Kidney epithelial cell (primary cell): Measurements from ENCODE around the gene LYRM1. TPM values are rescaled to one million over a fixed set of nuclear protein-coding genes. Genes with fewer than 3 reads are reported as not detected.

ENCODE experiments used
- DNase-seq: peaks from one replicate; pipeline ENCODE4 v3.0.0-alpha.2; 2010; ENCODE audit warnings: low read depth
- H3K27me3 ChIP-seq: 2 replicates; pipeline ENCODE4 v1.6.0; 2011; ENCODE audit warnings: low read length; ENCODE audit not compliant: control insufficient read depth, insufficient read depth
- H3K36me3 ChIP-seq: 2 replicates; pipeline ENCODE4 v1.5.1; 2011; ENCODE audit warnings: low read length; ENCODE audit not compliant: control insufficient read depth, insufficient read depth
- H3K4me3 ChIP-seq: 2 replicates; pipeline ENCODE4 v1.5.1; 2011; ENCODE audit warnings: low read depth, mild to moderate bottlenecking, control low read depth, low read length
- total RNA-seq: library from RNA; depleted of rRNA; stranded (reverse); fragments of >200 nt; gene quantifications from 2 replicates; pipeline ENCODE4 v1.2.3, GENCODE V29; 2015
- TF ChIP-seq, protein P1 (sequence below): IDR thresholded peaks from 2 replicates; pipeline ENCODE4 v1.5.1; 2011; ENCODE audit warnings: mild to moderate bottlenecking, moderate library complexity, low read length, control low read depth, inconsistent platforms; ENCODE audit not compliant: insufficient read depth, poor library complexity, severe bottlenecking

Gene LYRM1
- total RNA-seq, 1 donor from 2014 or later: 64.8 TPM

DNA sequence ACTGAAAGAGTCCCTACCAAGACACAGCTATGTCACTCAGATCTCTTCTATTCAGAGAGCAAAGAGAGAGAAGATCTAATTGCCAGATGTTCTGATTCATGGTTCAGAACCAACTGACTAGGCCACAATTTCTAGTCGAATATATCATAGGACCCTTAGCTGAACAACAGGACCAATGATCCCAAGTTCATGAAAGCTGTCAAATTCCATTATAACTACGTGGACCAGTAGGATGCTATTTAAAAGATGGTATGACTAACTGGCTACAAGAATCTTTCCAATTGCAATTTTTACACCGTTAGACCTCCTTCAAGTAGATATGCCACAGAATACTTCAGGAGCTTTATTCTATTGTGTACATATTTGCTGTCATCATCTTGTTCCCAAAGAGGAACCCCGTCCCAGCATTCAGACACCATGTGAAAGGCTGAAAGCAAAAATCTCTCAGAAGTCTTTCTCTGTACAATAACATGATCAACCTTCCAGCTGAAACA is 26.4 kb upstream of the LYRM1 start:
- Histone ChIP-seq H3K36me3 (no peaks in the 10 kb centered on the region), H3K27me3 (no peaks in the 10 kb centered on the region), H3K4me3 (no peak overlapping the region)
- no peak for DNase-seq
- TF ChIP-seq, protein P1, sequence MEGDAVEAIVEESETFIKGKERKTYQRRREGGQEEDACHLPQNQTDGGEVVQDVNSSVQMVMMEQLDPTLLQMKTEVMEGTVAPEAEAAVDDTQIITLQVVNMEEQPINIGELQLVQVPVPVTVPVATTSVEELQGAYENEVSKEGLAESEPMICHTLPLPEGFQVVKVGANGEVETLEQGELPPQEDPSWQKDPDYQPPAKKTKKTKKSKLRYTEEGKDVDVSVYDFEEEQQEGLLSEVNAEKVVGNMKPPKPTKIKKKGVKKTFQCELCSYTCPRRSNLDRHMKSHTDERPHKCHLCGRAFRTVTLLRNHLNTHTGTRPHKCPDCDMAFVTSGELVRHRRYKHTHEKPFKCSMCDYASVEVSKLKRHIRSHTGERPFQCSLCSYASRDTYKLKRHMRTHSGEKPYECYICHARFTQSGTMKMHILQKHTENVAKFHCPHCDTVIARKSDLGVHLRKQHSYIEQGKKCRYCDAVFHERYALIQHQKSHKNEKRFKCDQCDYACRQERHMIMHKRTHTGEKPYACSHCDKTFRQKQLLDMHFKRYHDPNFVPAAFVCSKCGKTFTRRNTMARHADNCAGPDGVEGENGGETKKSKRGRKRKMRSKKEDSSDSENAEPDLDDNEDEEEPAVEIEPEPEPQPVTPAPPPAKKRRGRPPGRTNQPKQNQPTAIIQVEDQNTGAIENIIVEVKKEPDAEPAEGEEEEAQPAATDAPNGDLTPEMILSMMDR: no peak

DNA sequence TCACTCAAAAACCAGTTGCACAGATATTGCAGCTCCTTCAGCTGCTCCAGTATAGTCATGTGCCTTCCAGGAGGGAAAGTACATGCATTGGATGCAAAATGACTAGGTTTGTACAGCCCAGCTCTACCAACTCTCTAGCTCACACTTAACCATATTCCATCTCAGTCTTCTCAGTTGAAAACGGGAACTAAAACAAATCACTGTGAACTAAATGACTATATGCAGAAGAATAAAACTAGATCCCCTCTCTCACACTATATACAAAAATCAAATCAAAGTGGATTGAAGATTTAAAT is 25.3 kb upstream of the LYRM1 start:
- Histone ChIP-seq H3K4me3 (no peak overlapping the region), H3K36me3 (no peaks in the 10 kb centered on the region), H3K27me3 (no peaks in the 10 kb centered on the region)
- TF ChIP-seq, protein P1: no peak
- DNase-seq: no peak

DNA sequence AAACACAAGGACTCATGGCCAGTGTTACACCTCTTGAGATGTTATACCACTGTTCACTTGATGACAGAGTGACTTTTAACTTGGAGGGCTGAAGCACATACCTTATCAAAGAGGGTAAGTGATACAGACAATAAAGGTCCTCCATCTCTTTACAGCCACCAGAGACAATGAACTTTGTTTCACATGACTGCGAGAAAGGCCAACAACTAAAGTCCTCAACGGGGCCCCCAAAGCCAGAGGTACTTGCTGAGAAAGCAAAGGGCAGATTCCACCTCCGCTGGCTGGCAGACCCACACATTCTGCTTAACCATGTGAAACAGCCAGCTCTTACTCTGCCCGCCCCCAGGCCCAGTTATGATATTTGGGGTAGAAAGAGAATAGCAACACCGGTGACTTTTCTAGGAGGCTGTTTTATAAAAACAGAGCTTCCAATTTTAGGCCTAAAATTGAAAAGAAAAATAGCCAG is 21.9 kb upstream of the LYRM1 start:
- Histone ChIP-seq H3K36me3 (no peaks in the 10 kb centered on the region), H3K4me3 (no peak overlapping the region), H3K27me3 (no peaks in the 10 kb centered on the region)
- TF ChIP-seq, protein P1: no peak
- DNase-seq: no peak

DNA sequence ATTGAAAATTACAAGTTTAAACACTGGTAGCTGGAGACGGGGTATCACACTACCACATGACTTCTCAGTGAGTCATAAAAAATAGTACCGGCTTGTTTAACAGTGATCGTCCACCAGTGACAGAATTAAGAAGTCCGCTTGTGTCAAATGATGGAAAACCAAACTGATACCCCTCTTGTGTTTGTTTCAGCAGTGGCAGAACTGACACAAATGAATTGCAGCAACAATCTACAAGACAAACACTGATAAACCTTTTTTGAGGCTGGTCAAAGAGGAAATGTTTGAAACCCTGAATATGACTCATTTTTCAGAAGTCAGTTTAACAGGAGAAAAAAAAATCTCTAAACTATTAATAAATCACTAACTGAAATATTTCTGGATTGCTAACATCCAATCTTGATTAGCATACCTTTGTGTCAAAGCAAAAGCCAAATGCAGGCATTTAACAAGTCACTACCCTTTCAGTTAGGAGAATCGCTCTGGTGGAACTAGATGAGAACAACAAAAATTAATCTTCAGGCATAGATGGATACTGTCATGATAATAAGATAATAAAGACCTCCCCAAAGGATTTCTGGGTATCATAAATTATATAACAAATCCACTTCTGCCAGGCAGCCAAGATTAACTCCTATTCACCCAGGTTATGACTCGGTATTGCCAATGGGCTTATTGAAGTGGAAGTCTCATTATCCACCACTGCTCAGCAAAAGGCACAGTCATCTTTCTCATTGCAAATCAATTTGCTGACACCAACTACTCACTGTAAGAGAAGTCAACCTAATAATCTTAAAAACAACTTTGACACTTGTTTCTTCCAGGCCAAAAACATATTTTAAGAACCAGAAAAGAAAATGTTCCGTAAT is 21.2 kb upstream of the LYRM1 start:
- H3K4me3 ChIP-seq: no peak overlapping the region
- DNase-seq: no peak

DNA sequence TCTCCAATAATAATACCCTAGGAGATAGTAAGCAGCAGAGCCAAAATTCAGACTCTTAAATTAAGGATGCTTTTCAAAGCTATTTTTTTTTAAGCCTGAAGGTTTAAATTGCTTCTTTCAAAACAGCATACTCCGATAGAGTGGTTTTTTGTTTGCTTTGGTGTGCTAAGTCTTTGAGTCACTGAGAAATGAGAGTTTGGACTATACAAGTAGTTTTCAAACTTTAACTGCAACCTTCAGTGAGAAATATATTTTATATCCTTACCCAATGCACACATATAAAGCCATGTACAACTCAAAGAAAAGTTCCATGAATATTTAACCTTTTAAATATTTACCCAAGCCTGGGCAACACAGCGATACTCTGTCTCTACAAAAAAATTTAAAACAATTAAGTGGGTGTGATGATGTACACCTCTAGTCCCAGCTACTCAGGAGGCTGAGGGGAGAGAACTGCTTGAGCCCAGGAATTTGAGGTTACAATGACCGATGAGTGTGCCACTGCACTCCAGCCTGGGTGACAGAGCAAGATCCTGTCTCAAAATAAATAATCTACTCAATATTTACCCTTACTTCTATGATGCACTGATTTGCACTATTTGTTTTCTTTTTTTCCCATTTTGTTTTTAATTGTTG is 19.6 kb upstream of the LYRM1 start:
- H3K27me3 ChIP-seq: no peaks in the 10 kb centered on the region
- no peak for DNase-seq

More for the DNA sequence above, 21.2 kb upstream of the LYRM1 start:
- TF ChIP-seq, protein P1: no peak
- no peaks in the 10 kb centered on the region for H3K36me3 ChIP-seq
- no peaks in the 10 kb centered on the region for H3K27me3 ChIP-seq

More for the DNA sequence above, 19.6 kb upstream of the LYRM1 start:
- Histone ChIP-seq H3K36me3 (no peaks in the 10 kb centered on the region), H3K4me3 (no peak overlapping the region)
- TF ChIP-seq, protein P1: no peak
